GM12872 (cell line): ENCODE data around the gene CCDC70.

Source experiments
- TF ChIP-seq, protein P1 (sequence below): IDR thresholded peaks from 3 replicates; pipeline ENCODE4 v1.5.1; 2011; ENCODE audit warnings: low read depth, mild to moderate bottlenecking, low read length, moderate library complexity; ENCODE audit not compliant: insufficient read depth

CCDC70 gene

DNA sequence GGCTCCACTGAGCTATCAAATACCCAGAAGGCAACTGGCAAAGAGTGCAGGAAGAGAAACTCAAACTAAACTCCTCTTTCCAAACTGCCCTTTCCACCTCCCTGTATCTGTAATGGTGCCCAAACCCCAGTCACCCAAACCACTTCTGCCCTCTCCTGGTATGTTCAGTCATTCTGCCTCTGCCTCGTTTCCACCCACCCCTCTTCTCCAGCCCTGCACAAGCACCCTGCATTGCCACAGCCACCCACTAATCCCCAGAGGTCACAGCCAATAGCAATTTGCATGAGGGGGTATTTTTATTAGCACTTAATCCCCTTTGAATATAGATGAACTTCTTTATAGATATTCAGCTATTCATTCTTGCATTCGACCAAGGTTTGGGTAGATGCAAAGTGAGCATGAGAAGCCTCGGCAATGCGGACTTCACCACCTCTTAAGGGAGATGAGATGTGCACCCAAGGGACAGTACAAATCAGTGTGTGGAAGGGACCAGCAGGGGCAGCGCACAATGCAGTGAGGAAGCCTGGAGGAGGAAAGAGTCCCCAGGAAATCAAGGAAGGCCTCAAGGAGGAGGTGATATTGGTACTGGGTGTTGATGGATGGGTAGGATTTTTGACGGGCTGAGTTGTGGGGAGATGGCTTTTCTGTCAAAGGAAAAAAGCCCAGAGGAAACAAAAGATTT is 29.2 kb upstream of the CCDC70 start:
- TF ChIP-seq, protein P1, sequence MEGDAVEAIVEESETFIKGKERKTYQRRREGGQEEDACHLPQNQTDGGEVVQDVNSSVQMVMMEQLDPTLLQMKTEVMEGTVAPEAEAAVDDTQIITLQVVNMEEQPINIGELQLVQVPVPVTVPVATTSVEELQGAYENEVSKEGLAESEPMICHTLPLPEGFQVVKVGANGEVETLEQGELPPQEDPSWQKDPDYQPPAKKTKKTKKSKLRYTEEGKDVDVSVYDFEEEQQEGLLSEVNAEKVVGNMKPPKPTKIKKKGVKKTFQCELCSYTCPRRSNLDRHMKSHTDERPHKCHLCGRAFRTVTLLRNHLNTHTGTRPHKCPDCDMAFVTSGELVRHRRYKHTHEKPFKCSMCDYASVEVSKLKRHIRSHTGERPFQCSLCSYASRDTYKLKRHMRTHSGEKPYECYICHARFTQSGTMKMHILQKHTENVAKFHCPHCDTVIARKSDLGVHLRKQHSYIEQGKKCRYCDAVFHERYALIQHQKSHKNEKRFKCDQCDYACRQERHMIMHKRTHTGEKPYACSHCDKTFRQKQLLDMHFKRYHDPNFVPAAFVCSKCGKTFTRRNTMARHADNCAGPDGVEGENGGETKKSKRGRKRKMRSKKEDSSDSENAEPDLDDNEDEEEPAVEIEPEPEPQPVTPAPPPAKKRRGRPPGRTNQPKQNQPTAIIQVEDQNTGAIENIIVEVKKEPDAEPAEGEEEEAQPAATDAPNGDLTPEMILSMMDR: peak; percentile 57

DNA sequence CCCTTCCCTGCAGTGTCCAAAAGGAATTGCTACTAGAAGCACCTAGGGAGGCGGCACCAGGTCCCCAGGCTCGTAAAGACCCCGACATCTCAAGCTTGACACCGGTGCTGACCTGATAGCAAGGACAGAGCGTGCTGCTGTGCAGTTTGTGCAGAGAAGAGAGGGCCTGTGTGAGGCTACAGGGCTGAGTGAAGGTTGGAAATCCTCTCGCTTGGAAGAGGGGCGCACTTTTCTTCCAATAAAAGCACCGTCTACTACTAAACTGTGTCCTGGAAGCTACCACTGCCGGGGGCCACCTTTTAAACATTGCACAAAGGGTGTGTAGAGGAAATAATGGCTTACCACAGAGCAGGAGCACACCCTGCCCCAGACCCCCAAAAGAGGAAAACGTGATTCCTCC is 27.8 kb upstream of the CCDC70 start:
- TF ChIP-seq, protein P1: no peak

DNA sequence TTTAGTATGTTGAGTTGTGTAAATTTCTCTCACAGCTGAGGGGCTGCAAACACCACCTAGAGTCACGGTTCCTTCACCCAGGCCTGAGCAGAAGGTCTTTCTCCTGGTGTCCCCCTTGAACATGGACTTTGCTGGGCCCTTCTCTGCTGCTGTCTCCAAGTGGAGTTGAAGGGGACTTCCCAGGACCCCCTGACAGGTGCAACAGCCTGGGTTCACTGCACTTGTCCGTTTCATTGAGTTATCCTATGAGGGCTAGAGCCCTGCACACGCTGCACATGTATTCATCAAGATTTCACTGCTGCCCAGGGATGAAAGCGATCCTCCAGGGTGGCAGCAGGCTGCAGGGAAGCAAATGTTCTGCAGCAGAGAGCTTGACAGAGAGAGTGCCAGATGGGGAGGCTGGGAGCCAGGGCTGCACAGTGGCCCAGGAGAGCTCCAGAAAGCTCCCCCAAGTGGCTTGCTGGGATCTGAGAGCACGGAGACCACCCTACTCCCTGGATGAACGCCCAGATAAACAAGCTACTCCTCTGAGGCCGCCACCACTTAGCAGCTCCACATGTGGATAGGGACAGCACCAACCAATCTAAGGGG is 27.1 kb upstream of the CCDC70 start:
- TF ChIP-seq, protein P1: no peak

DNA sequence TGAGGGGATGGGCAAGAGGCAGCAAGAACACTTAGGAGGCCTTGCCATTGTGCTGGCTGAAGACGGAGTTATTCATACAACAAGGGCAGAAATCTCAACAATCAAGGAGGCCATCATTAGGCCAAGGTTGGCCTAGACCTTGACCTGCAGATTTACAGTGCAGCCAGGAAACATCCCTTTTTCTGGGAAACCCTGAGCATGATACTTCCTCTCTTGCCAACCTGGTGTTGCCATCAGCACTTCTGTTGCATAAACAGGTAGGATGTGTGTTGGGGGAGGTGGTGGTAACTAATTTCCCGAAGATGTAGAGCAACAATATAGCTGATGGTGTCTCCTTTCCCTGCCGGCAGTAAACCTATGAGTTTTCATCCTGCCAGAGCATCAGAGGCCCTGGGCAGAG is 24.8 kb upstream of the CCDC70 start:
- TF ChIP-seq, protein P1: no peak

DNA sequence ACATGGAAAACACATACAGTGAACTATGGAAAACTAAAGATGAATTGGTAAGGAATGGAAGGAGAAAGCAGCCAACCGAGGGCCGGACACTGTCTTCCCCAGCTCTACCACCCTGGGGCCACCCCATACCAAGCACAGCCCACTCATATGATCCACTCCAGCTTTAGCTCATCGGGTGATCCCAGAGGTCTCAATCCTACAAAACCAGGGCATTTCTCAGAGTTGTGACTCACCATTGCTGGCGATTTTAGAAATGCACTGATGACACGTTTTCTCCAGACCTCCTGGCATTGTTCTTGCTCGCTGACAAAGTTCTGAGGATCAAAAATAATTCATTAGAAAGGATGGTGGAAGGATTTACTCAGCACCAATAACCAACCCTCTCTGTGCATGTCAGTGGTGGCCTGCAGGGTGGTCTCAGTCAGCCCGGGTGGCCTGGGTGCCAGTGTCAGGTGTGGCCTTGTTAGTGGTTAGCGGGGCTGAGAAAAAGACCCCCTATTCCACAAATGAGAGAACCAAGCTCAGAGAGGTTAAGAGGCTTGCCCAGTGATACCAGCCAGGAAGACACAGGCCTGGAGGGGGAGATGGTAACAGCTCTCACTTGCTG is 23.4 kb upstream of the CCDC70 start:
- TF ChIP-seq, protein P1: no peak

DNA sequence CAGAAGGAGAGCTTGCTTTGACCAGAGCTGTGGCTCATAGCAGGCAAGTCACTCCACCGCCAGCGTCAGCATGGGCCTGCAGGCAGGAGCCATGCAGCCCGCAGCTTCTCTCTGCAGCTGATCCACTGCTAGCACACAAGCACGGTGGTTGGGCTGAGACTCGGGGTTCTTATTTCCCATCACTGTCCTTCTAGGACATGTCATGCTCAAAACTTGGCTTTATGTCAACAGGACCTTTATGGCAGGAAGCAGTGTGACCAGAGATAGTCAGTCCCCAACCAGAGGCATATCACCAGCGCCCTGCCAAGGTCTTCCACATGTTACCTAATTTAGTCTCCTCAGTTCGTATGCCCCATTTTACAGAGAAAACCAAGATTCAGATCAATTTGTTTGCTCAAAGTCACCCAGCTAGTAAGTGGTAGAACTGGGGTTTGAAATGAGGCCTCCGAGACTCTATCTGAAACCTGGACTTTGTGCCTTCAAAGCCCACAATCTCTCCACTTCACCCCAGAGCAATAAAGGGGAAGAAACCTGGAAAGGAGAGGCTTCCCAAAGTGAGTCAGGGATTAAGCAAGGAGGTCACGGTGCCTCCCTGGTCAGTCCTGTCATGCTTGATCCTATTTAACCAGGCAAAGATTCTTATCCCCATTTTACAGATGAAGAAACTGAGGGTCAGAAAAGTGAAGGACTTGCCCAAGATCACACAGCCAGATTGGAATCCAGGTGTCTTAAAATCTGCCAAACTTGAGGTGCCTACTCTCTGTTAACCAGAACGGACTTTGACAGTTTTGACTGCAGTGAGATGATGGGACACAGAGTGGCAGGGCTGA is 21.8 kb upstream of the CCDC70 start:
- TF ChIP-seq, protein P1: no peak

DNA sequence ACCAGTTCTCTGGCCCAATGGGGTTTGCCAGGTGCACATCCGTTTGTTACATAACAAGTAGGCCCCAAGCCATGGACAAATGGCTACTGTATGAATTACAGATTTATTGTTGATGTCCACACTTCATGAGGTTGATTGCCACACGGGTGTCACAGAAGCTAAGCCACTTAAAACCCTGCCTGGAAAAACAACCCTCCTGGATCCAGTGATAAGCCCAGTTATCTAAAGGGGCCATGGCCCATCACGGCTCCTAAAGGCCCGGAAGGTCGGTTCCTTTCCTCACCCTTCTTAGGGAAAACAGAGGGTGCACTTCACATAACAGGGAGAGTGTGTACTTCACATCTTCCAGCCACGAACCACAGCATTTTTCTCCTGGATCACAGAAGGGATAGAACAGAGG is 20.9 kb upstream of the CCDC70 start:
- TF ChIP-seq, protein P1: no peak
